ENCODE data around the gene WDR89. TPM values are rescaled to one million over a fixed set of nuclear protein-coding genes. Genes with fewer than 3 reads are reported as not detected.

Gene WDR89
- total RNA-seq, 3 donors from 2014 or later = 5.1 to 12.4 (median 8.5) TPM

GRCh38 chr14:63562405-63562804 lies 79.3 kb downstream of the WDR89 start:
- Histone ChIP-seq H3K36me3 (no peaks in the 10 kb centered on the region), H3K4me1 (no peaks in the 10 kb centered on the region), H3K9me3 (no peaks in the 10 kb centered on the region), H3K4me3 (no peak overlapping the region), H3K27me3 (no peaks in the 10 kb centered on the region), H3K27ac (no peak overlapping the region)
- TF ChIP-seq POLR2AphosphoS5 (IDR thresholded peaks at IDR 0.05) = no peak
- no peak for TF ChIP-seq POLR2A (IDR thresholded peaks at IDR 0.05)
- no peak for TF ChIP-seq CTCF (IDR thresholded peaks at IDR 0.05)
- intact Hi-C loops (cut with DNase I; ENCODE audit: low total_unique reads) = no loop called here
- DNase-seq (ENCODE audit: low spot score in 2 of 2) = no peak

- TF ChIP-seq POLR2A (IDR thresholded peaks at IDR 0.05) (no peak), CTCF (IDR thresholded peaks at IDR 0.05) (no peak), POLR2AphosphoS5 (IDR thresholded peaks at IDR 0.05) (no peak)
- Histone ChIP-seq H3K4me1 (no peaks in the 10 kb centered on the region), H3K27me3 (no peaks in the 10 kb centered on the region), H3K27ac (no peak overlapping the region), H3K9me3 (no peaks in the 10 kb centered on the region), H3K36me3 (no peaks in the 10 kb centered on the region), H3K4me3 (no peak overlapping the region)
- no peak for DNase-seq (ENCODE audit: low spot score in 2 of 2)
- intact Hi-C loops (cut with DNase I; ENCODE audit: low total_unique reads) = no loop called here
Observed at GRCh38 chr14:63555572-63555971, 86.1 kb downstream of the WDR89 start.

- TF ChIP-seq POLR2AphosphoS5 (IDR thresholded peaks at IDR 0.05) = no peak
- TF ChIP-seq CTCF (IDR thresholded peaks at IDR 0.05) = no peak
- no peak for TF ChIP-seq POLR2A (IDR thresholded peaks at IDR 0.05)
- no peaks in the 10 kb centered on the region for H3K27me3 ChIP-seq
Observed at GRCh38 chr14:63551332-63551731, 90.3 kb downstream of the WDR89 start.

GRCh38 chr14:63547798-63548335 lies 93.8 kb downstream of the WDR89 start:
- no peaks in the 10 kb centered on the region for H3K4me1 ChIP-seq
- no peaks in the 10 kb centered on the region for H3K36me3 ChIP-seq
- H3K27ac ChIP-seq = no peak overlapping the region
- TF ChIP-seq POLR2A (IDR thresholded peaks at IDR 0.05) (no peak), POLR2AphosphoS5 (IDR thresholded peaks at IDR 0.05) (no peak), CTCF (IDR thresholded peaks at IDR 0.05) (no peak)
- intact Hi-C loops (cut with DNase I; ENCODE audit: low total_unique reads) = no loop called here
- no peak for DNase-seq (ENCODE audit: low spot score in 2 of 2)
- no peak overlapping the region for H3K4me3 ChIP-seq
- H3K9me3 ChIP-seq = no peaks in the 10 kb centered on the region
- no peaks in the 10 kb centered on the region for H3K27me3 ChIP-seq

More at GRCh38 chr14:63551332-63551731, 90.3 kb downstream of the WDR89 start:
- Histone ChIP-seq H3K4me1 (no peaks in the 10 kb centered on the region), H3K27ac (no peak overlapping the region), H3K36me3 (no peaks in the 10 kb centered on the region), H3K4me3 (no peak overlapping the region), H3K9me3 (no peaks in the 10 kb centered on the region)
- DNase-seq (ENCODE audit: low spot score in 2 of 2) = no peak
- intact Hi-C loops (cut with DNase I; ENCODE audit: low total_unique reads) = no loop called here

Other genes with a start within 250 kb of the WDR89 start
- 10 to 100 TPM; 23.0 to 29.9 (median 23.6) TPM for gene PPP2R5E, start 98.5 kb downstream of the WDR89 start, total RNA-seq
- gene SGPP1, start 86.2 kb upstream of the WDR89 start, total RNA-seq = 10 to 100 TPM; 22.2 to 29.9 (median 22.3) TPM
- gene SYNE2, start 211.1 kb upstream of the WDR89 start, total RNA-seq = 100 to 1,000 TPM in 2 of 3 donors, 10 to 100 TPM in 1; 81.4 to 308 (median 303) TPM